OCI-LY3 (cell line): Measurements from ENCODE around the gene LRRTM1.

Experiments used
- H2AFZ ChIP-seq: fragments of 200-600, 300-600 bp; shearing (Covaris generic); 2 replicates; pipeline ENCODE4 v1.6.0; 2014; ENCODE audit warnings: antibody characterized with exemption, low read depth, low read length
- H3K27ac ChIP-seq: fragments of 200-600, 300-600 bp; sonication (generic); 2 replicates; pipeline ENCODE4 v1.5.1; 2014; ENCODE audit warnings: mild to moderate bottlenecking, low read length, moderate library complexity, mixed read lengths
- H3K27me3 ChIP-seq: fragments of 200-600, 300-600 bp; sonication (generic); 2 replicates; pipeline ENCODE4 v1.6.1; 2014; ENCODE audit warnings: low read depth, low read length, mixed read lengths
- H3K36me3 ChIP-seq: fragments of 200-600, 300-600 bp; sonication (generic); replicated peaks from 2 replicates; pipeline ENCODE3; 2014; ENCODE audit warnings: low read depth, low read length, mixed read lengths
- H3K4me1 ChIP-seq: fragments of 300-600, 200-600 bp; sonication (generic); 2 replicates; pipeline ENCODE4 v1.6.1; 2014; ENCODE audit warnings: low read length, mixed read lengths
- H3K4me2 ChIP-seq: fragments of 200-600, 300-600 bp; sonication (generic); 2 replicates; pipeline ENCODE4 v1.6.1; 2014; ENCODE audit warnings: low read length, mixed read lengths
- H3K4me3 ChIP-seq: fragments of 300-600, 200-600 bp; sonication (generic); 2 replicates; pipeline ENCODE4 v1.5.1; 2014; ENCODE audit warnings: antibody characterized with exemption, mild to moderate bottlenecking, low read length, moderate library complexity
- H3K79me2 ChIP-seq: fragments of 300-600, 200-600 bp; shearing (Covaris generic); 2 replicates; pipeline ENCODE4 v1.6.1; 2014; ENCODE audit warnings: mild to moderate bottlenecking, low read length, mixed read lengths
- H3K9ac ChIP-seq: fragments of 300-600, 200-600 bp; shearing (Covaris generic); 2 replicates; pipeline ENCODE4 v1.6.0; 2014; ENCODE audit warnings: mild to moderate bottlenecking, low read length, moderate library complexity
- H3K9me3 ChIP-seq: fragments of 200-600, 300-600 bp; shearing (Covaris generic); 2 replicates; pipeline ENCODE4 v1.6.1; 2014; ENCODE audit warnings: low read length, mixed read lengths; ENCODE audit not compliant: insufficient read depth
- H4K20me1 ChIP-seq: fragments of 200-600, 300-600 bp; sonication (generic); 2 replicates; pipeline ENCODE4 v1.6.1; 2016; ENCODE audit warnings: low read length, mixed read lengths; ENCODE audit not compliant: insufficient read depth
- CTCF ChIP-seq: fragments of 200-600, 300-600 bp; sonication (generic); IDR thresholded peaks from 2 replicates; pipeline ENCODE4 v1.5.1; 2014; ENCODE audit warnings: antibody characterized with exemption, low read length, low read depth
- EZH2phosphoT487 ChIP-seq: fragments of 200-600 bp; shearing (Covaris generic); IDR thresholded peaks from 2 replicates; pipeline ENCODE4 v1.6.1; 2018; ENCODE audit warnings: antibody characterized with exemption, mixed run types, low read depth

Gene LRRTM1

GRCh38 chr2:80303909-80304837 lies at the start of gene LRRTM1:
LRRTM1 (minus strand) TSS chr2:80304752; CDS start chr2:80303819, 933 bp downstream.
- H2AFZ ChIP-seq: no peak within 1 kb of the TSS
- H3K27me3 ChIP-seq: no peaks in the 10 kb centered on the region
- H3K27ac ChIP-seq: no peak within 1 kb of the TSS
- no peaks in the 10 kb centered on the region for H3K79me2 ChIP-seq
- H3K4me3 ChIP-seq: no peak within 1 kb of the TSS
- H4K20me1 ChIP-seq: no peaks in the 10 kb centered on the region
- no peak for TF ChIP-seq EZH2phosphoT487
- no peaks in the 10 kb centered on the region for H3K36me3 ChIP-seq
- H3K9me3 ChIP-seq: no peaks in the 10 kb centered on the region
- no peak within 1 kb of the TSS for H3K9ac ChIP-seq
- no peaks in the 10 kb centered on the region for H3K4me1 ChIP-seq
- no peak within 1 kb of the TSS for H3K4me2 ChIP-seq

- no peaks in the 10 kb centered on the region for H3K27me3 ChIP-seq
- no peak overlapping the region for H3K27ac ChIP-seq
- H3K9me3 ChIP-seq: no peaks in the 10 kb centered on the region
- H3K36me3 ChIP-seq: no peaks in the 10 kb centered on the region
- H4K20me1 ChIP-seq: no peaks in the 10 kb centered on the region
- no peak for TF ChIP-seq EZH2phosphoT487
- TF ChIP-seq CTCF: no peak
- H2AFZ ChIP-seq: no peak overlapping the region
- no peaks in the 10 kb centered on the region for H3K79me2 ChIP-seq
- H3K9ac ChIP-seq: no peak overlapping the region
- H3K4me3 ChIP-seq: no peak overlapping the region
- H3K4me1 ChIP-seq: peaks cover 11% of the 10 kb centered on the region
- no peak overlapping the region for H3K4me2 ChIP-seq
Measured at GRCh38 chr2:80351231-80351630, 46.7 kb upstream of the LRRTM1 start.

GRCh38 chr2:80348953-80349352 lies 44.4 kb upstream of the LRRTM1 start:
- H3K36me3 ChIP-seq: no peaks in the 10 kb centered on the region
- H3K9ac ChIP-seq: no peak overlapping the region
- H3K9me3 ChIP-seq: no peaks in the 10 kb centered on the region
- no peak overlapping the region for H3K4me3 ChIP-seq
- no peak for TF ChIP-seq EZH2phosphoT487
- TF ChIP-seq CTCF: no peak
- no peaks in the 10 kb centered on the region for H3K79me2 ChIP-seq
- H2AFZ ChIP-seq: no peak overlapping the region
- H3K27me3 ChIP-seq: no peaks in the 10 kb centered on the region
- no peak overlapping the region for H3K27ac ChIP-seq
- no peak overlapping the region for H3K4me2 ChIP-seq
- H4K20me1 ChIP-seq: no peaks in the 10 kb centered on the region
- H3K4me1 ChIP-seq: peaks cover 11% of the 10 kb centered on the region

- Histone ChIP-seq H3K27me3 (no peaks in the 10 kb centered on the region), H2AFZ (no peak overlapping the region)
Measured at GRCh38 chr2:80348078-80348477, 43.5 kb upstream of the LRRTM1 start.

More at GRCh38 chr2:80348078-80348477, 43.5 kb upstream of the LRRTM1 start:
- H3K79me2 ChIP-seq: no peaks in the 10 kb centered on the region
- no peak overlapping the region for H3K4me2 ChIP-seq
- no peak for TF ChIP-seq EZH2phosphoT487
- no peak for TF ChIP-seq CTCF
- no peaks in the 10 kb centered on the region for H3K9me3 ChIP-seq
- H3K36me3 ChIP-seq: no peaks in the 10 kb centered on the region
- peaks cover 11% of the 10 kb centered on the region for H3K4me1 ChIP-seq
- H4K20me1 ChIP-seq: no peaks in the 10 kb centered on the region
- H3K27ac ChIP-seq: no peak overlapping the region
- no peak overlapping the region for H3K9ac ChIP-seq
- no peak overlapping the region for H3K4me3 ChIP-seq
